GM18907 (cell line): ENCODE data around the gene PTPN18.
A peak's percentile ranks its signal among the peaks of the same experiment; 100 is the strongest.

Source experiments
- ATAC-seq: cut with Tn5 transposase; IDR thresholded peaks from one replicate; pipeline ENCODE4 v1.9.1; 2021; ENCODE audit warnings: mild to moderate bottlenecking, moderate library complexity; ENCODE audit not compliant: unreplicated experiment

PTPN18 gene

DNA sequence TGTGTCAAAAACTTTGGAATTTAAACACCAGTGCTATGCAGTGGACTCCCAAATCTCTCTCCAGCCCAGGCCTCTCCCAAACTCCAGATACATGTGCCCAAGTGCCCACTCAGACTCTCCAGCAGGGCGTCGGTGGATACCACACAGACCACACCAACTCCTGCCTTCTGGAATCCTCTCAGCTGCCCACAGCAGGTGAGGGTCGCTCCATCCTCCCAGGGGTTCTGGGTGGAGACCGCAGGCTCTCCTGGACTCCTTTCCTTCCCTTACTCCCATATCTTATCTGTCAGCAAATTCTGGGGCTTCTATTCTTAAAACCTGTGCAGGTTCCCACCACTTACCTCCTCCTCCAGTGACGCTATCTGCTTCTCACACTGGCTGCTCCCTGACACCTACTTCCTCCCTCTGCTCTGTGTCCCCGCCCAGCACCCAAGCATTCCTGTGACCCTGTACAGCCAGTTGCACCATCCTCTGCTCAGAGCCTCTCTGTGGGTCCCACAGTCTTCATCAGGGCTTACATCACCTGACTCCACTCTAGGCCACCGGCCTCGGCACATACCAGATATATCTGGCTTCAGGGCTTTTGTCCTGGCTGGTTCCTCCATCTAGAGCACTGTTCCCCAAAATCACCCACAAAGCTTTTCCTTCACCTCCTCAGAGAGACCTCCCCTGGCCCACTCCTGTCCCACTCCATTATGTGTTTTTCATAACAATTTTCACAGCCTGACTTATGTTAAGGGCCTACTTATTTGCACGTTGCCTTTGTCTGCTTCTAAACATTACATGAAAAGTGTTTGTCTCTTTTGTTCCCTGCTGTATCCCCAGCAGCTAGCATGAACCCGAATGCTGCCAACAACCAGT is 15.7 kb upstream of the PTPN18 start:
- ATAC-seq, result no peak

- peak; percentile 8 for ATAC-seq
These were observed 14.3 kb upstream of the PTPN18 start for GRCh38 chr2:130341562-130342019.

DNA sequence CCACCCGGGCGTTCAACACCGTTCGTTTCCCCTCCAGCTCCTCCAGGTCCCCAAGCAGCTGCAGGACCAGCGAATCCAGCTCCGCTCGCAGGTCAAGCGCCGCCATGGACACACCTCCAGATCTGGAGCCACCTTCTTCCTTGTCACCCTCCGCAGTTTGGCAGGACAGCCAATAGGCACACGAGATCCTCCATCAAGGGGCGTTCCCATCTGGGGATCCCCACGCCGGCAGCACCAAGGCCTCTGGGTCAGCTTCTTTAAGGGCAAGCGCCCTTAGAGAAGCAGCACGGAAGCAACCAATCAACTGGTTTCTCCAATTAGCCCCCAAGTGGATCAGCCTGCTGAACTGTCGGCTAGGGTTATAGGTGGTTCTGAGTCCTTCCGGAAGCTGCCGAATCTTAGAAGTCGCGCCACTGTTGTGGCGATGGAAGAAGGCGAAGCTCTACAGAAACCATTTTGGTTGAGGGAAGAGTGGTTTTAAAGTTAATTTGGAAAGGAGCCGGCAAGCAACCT is 13.8 kb upstream of the PTPN18 start:
- ATAC-seq, result peak; percentile 85

- ATAC-seq, result peak; percentile 90
These were observed 13.2 kb upstream of the PTPN18 start, which contains the start of gene IMP4 for GRCh38 chr2:130342533-130343275. TSS of gene IMP4 (plus strand) at chr2:130342897. CDS start at chr2:130342933, 36 bp downstream.

GRCh38 chr2:130344578-130344977 is 11.3 kb upstream of the PTPN18 start:
- no peak for ATAC-seq

GRCh38 chr2:130345091-130345490 is 10.8 kb upstream of the PTPN18 start:
- no peak for ATAC-seq

DNA sequence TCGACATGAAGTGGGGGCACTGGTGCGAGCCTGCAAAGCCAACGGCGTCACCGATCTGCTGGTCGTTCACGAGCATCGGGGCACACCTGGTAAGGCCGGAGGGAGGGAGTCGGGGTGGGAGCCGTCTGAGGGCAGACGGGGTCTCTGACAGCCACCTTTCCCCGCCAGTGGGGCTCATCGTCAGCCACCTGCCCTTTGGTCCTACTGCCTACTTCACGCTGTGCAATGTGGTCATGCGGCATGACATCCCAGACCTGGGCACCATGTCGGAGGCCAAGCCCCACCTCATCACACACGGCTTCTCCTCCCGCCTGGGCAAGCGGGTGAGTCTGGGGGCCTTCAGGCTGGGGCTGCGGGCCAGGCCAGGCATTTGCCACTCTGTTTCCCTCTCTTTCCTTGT is 10.2 kb upstream of the PTPN18 start:
- no peak for ATAC-seq

- ATAC-seq, result no peak
These were observed 9.7 kb upstream of the PTPN18 start for GRCh38 chr2:130346041-130346740.

GRCh38 chr2:130346741-130347066 is 9.2 kb upstream of the PTPN18 start:
- no peak for ATAC-seq

GRCh38 chr2:130347220-130347925 is 8.5 kb upstream of the PTPN18 start:
- no peak for ATAC-seq

DNA sequence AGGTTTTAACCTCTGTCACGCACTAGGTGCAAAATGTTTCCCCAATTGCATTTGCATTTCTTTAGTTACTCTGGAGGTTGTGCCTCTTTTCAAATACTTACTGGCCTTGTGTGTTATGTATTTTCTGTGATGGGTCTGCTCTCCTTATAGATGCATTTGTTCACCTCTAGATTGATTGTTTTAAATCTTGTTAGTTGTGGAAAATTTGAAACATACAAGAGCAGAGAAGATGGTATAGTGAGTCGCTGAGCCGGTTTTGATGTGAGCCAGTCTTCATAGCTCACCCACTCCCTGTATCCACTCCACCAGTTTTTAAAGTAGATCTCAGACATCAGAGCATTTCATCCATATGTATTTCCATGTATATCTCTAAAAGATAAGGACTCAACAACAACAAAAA is 6.7 kb upstream of the PTPN18 start:
- no peak for ATAC-seq

DNA sequence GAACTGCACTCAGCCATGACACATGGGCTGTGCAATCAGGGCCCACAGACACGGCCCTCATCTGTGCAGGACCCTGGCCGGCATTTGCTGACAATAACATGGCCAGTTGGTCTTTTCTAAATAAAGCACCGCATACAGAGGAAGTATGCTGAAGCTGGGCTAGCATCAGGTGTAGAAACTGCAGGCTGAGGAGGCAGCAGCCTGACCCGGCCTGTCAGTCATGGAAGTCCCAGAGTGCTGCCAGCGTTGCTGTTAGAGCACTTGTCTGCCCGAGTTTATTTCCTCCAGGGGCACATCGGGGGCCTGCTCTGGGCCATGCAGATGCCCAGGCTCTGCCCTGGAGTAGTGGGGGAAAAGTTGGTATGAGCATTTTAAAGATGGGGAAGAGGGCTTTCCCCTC is 4.1 kb upstream of the PTPN18 start:
- ATAC-seq, result no peak

GRCh38 chr2:130352237-130352636 is 3.6 kb upstream of the PTPN18 start:
- ATAC-seq, result no peak

GRCh38 chr2:130353291-130354138 is 2.3 kb upstream of the PTPN18 start:
- ATAC-seq, result no peak

- ATAC-seq, result no peak
These were observed 1.8 kb upstream of the PTPN18 start for GRCh38 chr2:130354139-130354428.

DNA sequence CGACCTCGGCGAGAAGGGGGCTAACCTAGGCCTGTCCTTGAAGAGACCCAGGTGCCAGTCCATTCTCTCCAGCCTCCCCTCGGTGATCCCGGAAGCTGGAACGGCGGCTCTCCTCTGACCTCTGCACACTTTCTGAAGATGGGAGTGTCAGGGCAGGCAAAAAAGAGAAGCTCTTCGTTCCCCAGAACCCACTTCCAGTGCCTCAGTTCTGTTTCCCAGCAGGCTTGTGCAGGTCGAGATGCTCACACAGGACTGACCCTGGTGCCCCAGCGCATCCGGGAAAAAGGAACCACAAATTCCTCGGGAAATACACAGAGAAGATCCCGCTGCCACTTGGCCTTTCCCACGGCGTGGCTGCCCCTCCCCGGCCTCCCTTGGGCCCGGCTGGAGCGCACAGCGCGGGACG is 681 bp upstream of the PTPN18 start:
- ATAC-seq, result no peak

GRCh38 chr2:130357864-130358263 is 2.0 kb downstream of the PTPN18 start:
- no peak for ATAC-seq

DNA sequence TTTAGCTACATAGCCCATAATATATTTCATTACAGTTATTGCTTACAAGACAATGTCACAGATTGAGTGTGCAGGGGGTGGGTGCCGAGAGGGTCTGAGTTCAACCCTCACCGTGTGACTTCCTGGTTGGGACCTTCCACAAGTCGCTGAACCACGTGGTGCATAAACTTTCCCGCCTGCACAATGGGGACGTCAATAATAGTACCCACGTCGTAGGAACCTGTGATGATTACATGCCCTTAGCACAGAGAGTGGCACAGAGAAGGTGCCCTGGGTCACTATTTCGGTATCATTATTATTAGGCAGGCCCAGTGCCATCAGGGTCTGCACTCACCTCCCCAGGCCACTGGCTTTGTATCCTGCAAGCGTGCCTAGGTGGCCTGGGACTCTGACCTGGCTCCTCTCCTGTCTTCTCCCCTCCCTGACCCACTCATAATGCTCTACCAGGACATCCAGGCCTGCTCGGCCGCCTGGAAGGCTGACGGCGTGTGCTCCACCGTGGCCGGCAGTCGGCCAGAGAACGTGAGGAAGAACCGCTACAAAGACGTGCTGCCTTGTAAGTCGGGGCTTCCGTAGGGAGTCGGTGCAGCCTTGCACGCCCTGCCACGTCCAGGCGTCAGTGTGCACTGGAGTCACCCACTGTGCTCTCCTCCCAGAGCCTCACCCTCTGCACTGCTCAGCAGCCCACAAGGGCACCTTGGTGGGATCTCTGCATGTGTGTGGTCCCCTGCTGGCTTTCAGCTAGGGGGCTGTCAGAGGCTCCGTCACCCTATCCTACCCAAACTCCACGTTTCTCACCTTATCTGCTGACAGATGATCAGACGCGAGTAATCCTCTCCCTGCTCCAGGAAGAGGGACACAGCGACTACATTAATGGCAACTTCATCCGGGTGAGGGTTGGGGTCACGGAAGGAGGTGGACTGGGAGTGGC is 2.8 kb downstream of the PTPN18 start:
- ATAC-seq, result no peak

DNA sequence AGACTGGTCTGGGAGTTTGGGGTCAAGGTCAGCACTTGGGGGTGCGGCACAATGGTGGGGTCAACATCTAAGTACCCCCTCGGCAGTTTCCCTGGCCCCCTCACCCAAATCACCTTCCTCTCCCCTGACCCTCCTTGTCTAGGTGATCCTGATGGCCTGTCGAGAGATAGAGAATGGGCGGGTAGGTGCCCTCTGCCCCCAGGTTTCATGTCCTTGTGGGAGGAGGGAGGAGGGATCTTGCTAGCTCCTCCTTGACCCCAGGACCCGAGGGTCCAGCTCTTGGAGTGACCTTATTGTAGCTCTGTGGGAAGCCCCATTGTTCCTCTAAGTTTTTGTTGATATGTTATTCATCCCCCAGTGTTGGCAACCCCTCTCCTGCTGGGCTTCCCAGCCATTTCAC is 3.6 kb downstream of the PTPN18 start:
- ATAC-seq, result no peak
